ENCODE data around the gene SLC9A1.
"Not testable (repeated sequence)": the region's sequence is repeated elsewhere in the genome, so short reads cannot be mapped to it uniquely, and the experiment has no call there.

The SLC9A1 gene

GRCh38 chr1:27154991-27155781 is at the start of gene SLC9A1:
Gene SLC9A1, minus strand, starts transcription at chr1:27155125. Its CDS starts 791 bp downstream, at chr1:27154334.
- in situ Hi-C loops (cut with MboI; ENCODE audit: low pct_unique_long_range_greater_than_20kb, low sequenced_read_pairs): no loop called here
- peak; percentile 96 for DNase-seq

- in situ Hi-C loops (cut with MboI; ENCODE audit: low pct_unique_long_range_greater_than_20kb, low sequenced_read_pairs): no loop called here
- no peak for DNase-seq
Observed at GRCh38 chr1:27203946-27204345, 49.0 kb upstream of the SLC9A1 start.

GRCh38 chr1:27201295-27201694 is 46.4 kb upstream of the SLC9A1 start:
- in situ Hi-C loops (cut with MboI; ENCODE audit: low pct_unique_long_range_greater_than_20kb, low sequenced_read_pairs): no loop called here
- DNase-seq: no peak

GRCh38 chr1:27193194-27193593 is 38.3 kb upstream of the SLC9A1 start:
- no peak for DNase-seq
- in situ Hi-C loops (cut with MboI; ENCODE audit: low pct_unique_long_range_greater_than_20kb, low sequenced_read_pairs): no loop called here

- in situ Hi-C loops (cut with MboI; ENCODE audit: low pct_unique_long_range_greater_than_20kb, low sequenced_read_pairs): no loop called here
- DNase-seq: no peak
Observed at GRCh38 chr1:27192039-27192529, 37.2 kb upstream of the SLC9A1 start.

- DNase-seq; in situ Hi-C loops (cut with MboI; ENCODE audit: low pct_unique_long_range_greater_than_20kb, low sequenced_read_pairs): not testable (repeated sequence)
Observed at GRCh38 chr1:27184665-27185064, 29.7 kb upstream of the SLC9A1 start.

- DNase-seq: no peak
- in situ Hi-C loops (cut with MboI; ENCODE audit: low pct_unique_long_range_greater_than_20kb, low sequenced_read_pairs): no loop called here
Observed at GRCh38 chr1:27179979-27180378, 25.1 kb upstream of the SLC9A1 start.

- no peak for DNase-seq
- in situ Hi-C loops (cut with MboI; ENCODE audit: low pct_unique_long_range_greater_than_20kb, low sequenced_read_pairs): no loop called here
Observed at GRCh38 chr1:27179379-27179778, 24.5 kb upstream of the SLC9A1 start.

GRCh38 chr1:27176954-27177353 is 22.0 kb upstream of the SLC9A1 start:
- no peak for DNase-seq
- in situ Hi-C loops (cut with MboI; ENCODE audit: low pct_unique_long_range_greater_than_20kb, low sequenced_read_pairs): no loop called here

- no peak for DNase-seq
Observed at GRCh38 chr1:27176323-27176722, 21.4 kb upstream of the SLC9A1 start.

GRCh38 chr1:27172992-27173391 is 18.1 kb upstream of the SLC9A1 start:
- in situ Hi-C loops (cut with MboI; ENCODE audit: low pct_unique_long_range_greater_than_20kb, low sequenced_read_pairs): not testable (repeated sequence)

More at GRCh38 chr1:27176323-27176722, 21.4 kb upstream of the SLC9A1 start:
- in situ Hi-C loops (cut with MboI; ENCODE audit: low pct_unique_long_range_greater_than_20kb, low sequenced_read_pairs): no loop called here

GRCh38 chr1:27166929-27167328 is 12.0 kb upstream of the SLC9A1 start:
- in situ Hi-C loops (cut with MboI; ENCODE audit: low pct_unique_long_range_greater_than_20kb, low sequenced_read_pairs): no loop called here

More at GRCh38 chr1:27172992-27173391, 18.1 kb upstream of the SLC9A1 start:
- not testable (repeated sequence) for DNase-seq

GRCh38 chr1:27166351-27166802 is 11.5 kb upstream of the SLC9A1 start:
- in situ Hi-C loops (cut with MboI; ENCODE audit: low pct_unique_long_range_greater_than_20kb, low sequenced_read_pairs): no loop called here
- DNase-seq: no peak

More at GRCh38 chr1:27166929-27167328, 12.0 kb upstream of the SLC9A1 start:
- DNase-seq: peak; percentile 34

GRCh38 chr1:27163093-27163492 is 8.2 kb upstream of the SLC9A1 start:
- no peak for DNase-seq
- in situ Hi-C loops (cut with MboI; ENCODE audit: low pct_unique_long_range_greater_than_20kb, low sequenced_read_pairs): no loop called here

- no peak for DNase-seq
- in situ Hi-C loops (cut with MboI; ENCODE audit: low pct_unique_long_range_greater_than_20kb, low sequenced_read_pairs): no loop called here
Observed at GRCh38 chr1:27162090-27162489, 7.2 kb upstream of the SLC9A1 start.

- in situ Hi-C loops (cut with MboI; ENCODE audit: low pct_unique_long_range_greater_than_20kb, low sequenced_read_pairs): no loop called here
Observed at GRCh38 chr1:27161594-27161993, 6.7 kb upstream of the SLC9A1 start.

GRCh38 chr1:27157194-27157593 is 2.3 kb upstream of the SLC9A1 start:
- in situ Hi-C loops (cut with MboI; ENCODE audit: low pct_unique_long_range_greater_than_20kb, low sequenced_read_pairs): no loop called here
- DNase-seq: no peak

More at GRCh38 chr1:27161594-27161993, 6.7 kb upstream of the SLC9A1 start:
- peak; percentile 61 for DNase-seq

- in situ Hi-C loops (cut with MboI; ENCODE audit: low pct_unique_long_range_greater_than_20kb, low sequenced_read_pairs): no loop called here
- no peak for DNase-seq
Observed at GRCh38 chr1:27154469-27154990, 395 bp downstream of the SLC9A1 start.

GRCh38 chr1:27153927-27154358 is 982 bp downstream of the SLC9A1 start:
- in situ Hi-C loops (cut with MboI; ENCODE audit: low pct_unique_long_range_greater_than_20kb, low sequenced_read_pairs): no loop called here
- DNase-seq: no peak

GRCh38 chr1:27153549-27153886 is 1.4 kb downstream of the SLC9A1 start:
- in situ Hi-C loops (cut with MboI; ENCODE audit: low pct_unique_long_range_greater_than_20kb, low sequenced_read_pairs): no loop called here
- DNase-seq: no peak
